Stimulated activated CD4-positive, alpha-beta T cell treated with anti-CD3 and anti-CD28 coated beads, Interleukin-2, amount 100 ng/mL, for 24 hours (primary cell): ENCODE data around the gene PIK3IP1.
"Not testable (repeated sequence)": the region's sequence is repeated elsewhere in the genome, so short reads cannot be mapped to it uniquely, and the experiment has no call there.

Experiments
- DNase-seq, 2 donors: peaks; one replicate each; pipeline ENCODE4 v3.0.0-alpha.2; 2020

PIK3IP1 gene, protein sequence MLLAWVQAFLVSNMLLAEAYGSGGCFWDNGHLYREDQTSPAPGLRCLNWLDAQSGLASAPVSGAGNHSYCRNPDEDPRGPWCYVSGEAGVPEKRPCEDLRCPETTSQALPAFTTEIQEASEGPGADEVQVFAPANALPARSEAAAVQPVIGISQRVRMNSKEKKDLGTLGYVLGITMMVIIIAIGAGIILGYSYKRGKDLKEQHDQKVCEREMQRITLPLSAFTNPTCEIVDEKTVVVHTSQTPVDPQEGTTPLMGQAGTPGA

GRCh38 chr22:31292236-31292989 is at the start of gene PIK3IP1:
TSS of gene PIK3IP1 (minus strand) at chr22:31292488. CDS start at chr22:31292344, 144 bp downstream.
- peak; percentile 83 to 84 for DNase-seq

- DNase-seq: no peak
Measured at GRCh38 chr22:31341386-31342088, 49.2 kb upstream of the PIK3IP1 start.

DNA sequence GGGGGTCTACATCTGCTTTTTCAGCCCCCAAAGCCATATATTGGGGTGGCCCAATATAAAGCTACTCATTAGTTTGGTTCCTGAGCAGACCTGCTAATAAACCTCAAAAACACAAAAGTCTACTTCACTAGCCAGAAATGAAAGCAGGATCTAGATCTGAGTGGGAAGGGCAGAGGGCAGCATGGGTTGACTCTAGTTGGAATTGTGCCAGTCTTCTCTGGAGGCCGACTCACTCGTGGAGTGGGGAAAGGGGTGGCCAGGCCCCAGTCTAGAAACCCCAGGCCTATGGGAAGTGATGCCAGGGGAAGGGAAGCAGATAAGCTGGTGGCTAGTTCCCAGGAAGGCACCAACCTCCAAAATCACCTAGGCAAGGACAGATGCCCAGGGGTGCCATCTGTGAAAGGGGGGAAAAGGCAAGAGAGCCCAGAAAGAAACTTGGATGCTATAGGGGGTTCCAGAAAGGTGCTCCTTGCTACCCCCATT is 48.5 kb upstream of the PIK3IP1 start:
- DNase-seq: no peak

- DNase-seq: no peak
Measured at GRCh38 chr22:31340360-31340759, 48.1 kb upstream of the PIK3IP1 start.

GRCh38 chr22:31339148-31339832 is 47.0 kb upstream of the PIK3IP1 start:
- DNase-seq: no peak

- peak in 1 of 2 donors; percentile 35 for DNase-seq
Measured at GRCh38 chr22:31337178-31337577, 44.9 kb upstream of the PIK3IP1 start.

GRCh38 chr22:31334329-31334728 is 42.0 kb upstream of the PIK3IP1 start:
- no peak for DNase-seq

GRCh38 chr22:31333641-31334040 is 41.4 kb upstream of the PIK3IP1 start:
- DNase-seq: no peak

DNA sequence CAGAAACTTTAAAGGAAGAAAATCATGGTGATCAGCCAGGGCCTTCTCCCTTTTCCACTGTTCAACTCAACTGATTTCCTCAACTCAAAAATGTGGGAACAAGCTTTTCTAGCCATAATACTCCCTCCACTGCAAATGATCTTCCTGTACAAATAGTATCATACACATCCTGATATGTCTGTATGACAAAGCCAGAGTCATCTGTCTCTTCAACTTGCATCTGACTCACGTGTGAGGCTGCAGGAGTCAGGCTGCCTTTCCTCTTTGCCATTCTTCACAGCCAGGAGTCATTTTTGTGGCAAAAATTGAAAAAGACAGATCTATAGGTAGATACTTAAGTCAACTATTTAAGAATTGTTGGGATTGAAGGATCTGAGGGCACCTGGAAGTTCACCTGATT is 40.6 kb upstream of the PIK3IP1 start:
- DNase-seq: no peak

DNA sequence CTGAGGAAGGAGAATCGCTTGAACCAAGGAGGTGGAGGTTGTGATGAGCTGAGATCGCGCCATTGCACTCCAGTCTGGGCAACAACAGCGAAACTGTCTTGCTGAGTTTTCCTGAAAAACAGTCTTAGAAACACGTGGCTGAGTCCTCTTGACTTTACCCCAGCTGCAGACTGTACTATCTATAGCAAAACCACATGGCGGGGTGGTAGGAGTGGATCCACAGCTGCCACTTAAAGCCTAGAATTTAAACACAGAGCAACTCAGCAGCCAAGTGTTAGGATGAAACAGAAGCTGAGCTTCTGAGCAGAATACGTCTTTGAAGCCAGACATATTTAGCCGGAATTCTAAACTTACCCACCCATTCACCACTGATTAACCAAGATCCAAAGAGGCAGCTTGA is 39.7 kb upstream of the PIK3IP1 start:
- no peak for DNase-seq

- no peak for DNase-seq
Measured at GRCh38 chr22:31329453-31330215, 37.3 kb upstream of the PIK3IP1 start.

DNA sequence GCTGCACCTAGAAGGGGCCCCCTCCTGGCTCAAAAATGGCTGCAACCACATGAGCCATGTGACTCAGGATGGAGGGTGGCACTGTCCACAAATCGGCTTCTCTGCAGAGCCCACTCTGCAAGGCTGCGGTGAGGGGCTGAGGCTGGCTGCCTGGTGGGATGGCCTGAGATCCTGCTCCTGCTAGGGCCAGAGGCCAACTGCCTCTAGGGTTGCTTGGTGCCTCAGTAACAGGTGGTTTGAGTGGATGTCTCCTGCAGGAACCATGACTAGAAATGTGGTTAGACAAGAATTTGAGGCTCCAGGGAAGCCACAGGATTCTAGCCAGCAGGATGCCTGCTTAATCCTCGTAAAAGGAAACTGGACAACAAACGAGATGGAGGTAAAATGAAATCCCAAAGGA is 36.7 kb upstream of the PIK3IP1 start:
- no peak for DNase-seq

GRCh38 chr22:31328544-31328960 is 36.3 kb upstream of the PIK3IP1 start:
- no peak for DNase-seq

DNA sequence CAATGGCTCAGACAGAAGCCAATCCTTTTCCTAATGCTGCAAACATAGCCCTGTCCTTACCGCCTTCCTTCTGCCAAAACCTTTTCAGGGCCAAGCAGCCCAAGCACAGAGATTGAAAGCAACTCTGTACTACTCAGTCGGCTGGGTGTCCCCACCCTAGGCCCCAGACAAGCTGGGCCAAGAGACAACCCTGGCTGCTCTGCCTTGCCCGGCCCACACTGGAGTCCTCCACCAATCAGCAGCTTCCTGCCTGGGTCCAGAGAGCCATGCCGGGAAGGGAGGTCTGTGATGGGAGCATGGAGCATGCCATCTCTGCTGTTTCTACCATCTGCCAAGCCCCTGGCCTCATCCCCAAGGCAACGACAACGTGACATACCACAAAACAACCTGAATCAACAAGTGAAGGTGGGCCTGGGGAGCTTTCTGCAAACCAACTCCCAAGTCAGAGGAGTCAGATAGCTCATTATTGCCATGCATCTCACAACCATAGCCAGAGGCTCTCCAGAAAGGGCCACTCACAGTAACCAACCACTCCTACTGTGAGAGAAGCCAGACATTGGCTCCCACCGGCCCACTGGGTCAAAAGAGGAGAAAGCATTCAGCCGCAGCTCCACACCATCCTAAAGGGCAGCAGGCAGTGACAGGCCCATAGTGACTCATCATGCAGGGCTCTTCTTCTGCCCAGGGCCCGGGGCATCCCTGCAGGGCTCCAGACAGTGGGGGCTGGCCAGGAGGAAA is 35.7 kb upstream of the PIK3IP1 start:
- DNase-seq: no peak

- DNase-seq: no peak
Measured at GRCh38 chr22:31326877-31327276, 34.6 kb upstream of the PIK3IP1 start.

DNA sequence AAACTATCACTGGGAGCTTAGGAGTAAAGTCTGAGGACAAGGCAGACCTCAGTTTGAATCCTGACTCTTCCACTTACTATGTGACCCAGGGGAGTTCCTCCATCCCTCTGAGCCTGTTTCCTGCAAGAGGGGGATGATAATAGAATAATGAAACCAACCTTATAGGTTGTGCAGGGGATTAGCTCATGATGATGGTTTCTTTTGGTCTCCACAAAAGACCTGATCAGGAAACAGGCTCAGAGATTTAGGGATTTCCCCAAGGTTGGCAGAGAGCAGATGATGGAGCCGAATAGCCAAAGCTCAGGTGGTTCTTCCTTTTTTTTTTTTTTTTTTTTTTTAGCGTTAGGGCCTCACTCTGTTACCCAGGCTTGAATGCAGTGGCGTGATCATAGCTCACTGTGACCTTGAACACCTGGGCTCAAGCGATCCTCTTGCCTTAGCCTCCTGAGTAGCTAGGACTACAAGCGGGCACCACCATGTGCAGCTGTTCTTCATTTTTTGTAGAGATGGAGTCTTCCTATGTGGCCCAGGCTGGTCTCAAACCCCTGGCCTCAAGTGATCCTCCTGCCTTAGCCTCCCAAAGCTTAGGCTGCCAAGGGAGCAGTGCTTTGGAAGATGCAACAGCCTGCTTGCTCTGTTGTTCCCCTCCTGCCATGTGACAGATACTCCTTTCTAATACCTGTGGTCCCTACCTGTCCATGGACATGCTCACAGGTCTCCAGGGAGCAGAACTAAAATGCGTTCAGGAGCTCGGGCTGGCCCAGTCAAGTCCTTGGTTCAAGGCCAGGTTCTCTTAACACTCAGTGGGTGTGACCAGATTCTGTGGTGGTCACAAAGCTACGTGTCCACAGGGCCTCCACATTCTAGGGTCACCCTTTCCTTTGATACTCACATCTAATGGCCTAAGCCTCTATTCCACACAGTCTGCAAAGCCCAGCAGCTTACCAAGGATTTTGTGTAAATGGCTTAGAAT is 31.6 kb upstream of the PIK3IP1 start:
- no peak for DNase-seq

DNA sequence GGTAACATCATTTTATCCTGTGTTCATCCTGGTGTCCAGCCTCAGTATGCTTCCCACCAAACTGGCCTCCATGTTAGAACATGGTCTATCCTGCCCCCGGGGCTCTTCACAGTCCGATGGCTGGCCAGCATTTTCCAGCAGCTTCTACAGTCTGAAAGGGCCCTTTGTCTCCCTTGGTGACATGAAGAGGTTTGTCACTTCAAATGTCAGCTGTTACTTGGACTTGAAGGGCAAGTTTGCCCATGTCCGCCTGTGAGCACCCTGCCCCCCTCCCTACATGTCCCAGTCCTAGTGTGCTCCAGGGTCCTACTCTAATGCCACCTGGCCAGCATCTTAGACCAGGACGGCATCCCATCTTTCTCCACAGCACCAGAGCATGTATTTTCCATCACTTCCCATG is 29.1 kb upstream of the PIK3IP1 start:
- no peak for DNase-seq

GRCh38 chr22:31314220-31314619 is 21.9 kb upstream of the PIK3IP1 start:
- DNase-seq: not testable (repeated sequence)

- DNase-seq: peak; percentile 72 to 80
Measured at GRCh38 chr22:31313366-31314147, 21.3 kb upstream of the PIK3IP1 start.
